ENCODE results near the gene COL16A1.
"Not testable (repeated sequence)": the region's sequence is repeated elsewhere in the genome, so short reads cannot be mapped to it uniquely, and the experiment has no call there.

The COL16A1 gene

GRCh38 chr1:31732751-31733289 lies 29.0 kb upstream of the COL16A1 start:
- DNase-seq = no peak

GRCh38 chr1:31732343-31732742 lies 28.5 kb upstream of the COL16A1 start:
- no peak for DNase-seq

- no peak for DNase-seq
These were observed 27.3 kb upstream of the COL16A1 start for GRCh38 chr1:31731049-31731565.

- DNase-seq = no peak
These were observed 26.7 kb upstream of the COL16A1 start for GRCh38 chr1:31730336-31731048.

GRCh38 chr1:31727849-31728248 lies 24.0 kb upstream of the COL16A1 start:
- DNase-seq = no peak

- no peak for DNase-seq
These were observed 23.4 kb upstream of the COL16A1 start for GRCh38 chr1:31727195-31727594.

- no peak for DNase-seq
These were observed 22.9 kb upstream of the COL16A1 start for GRCh38 chr1:31726715-31727114.

GRCh38 chr1:31725777-31726535 lies 22.1 kb upstream of the COL16A1 start:
- DNase-seq = no peak

GRCh38 chr1:31725134-31725533 lies 21.3 kb upstream of the COL16A1 start:
- DNase-seq = no peak

GRCh38 chr1:31723828-31724359 lies 20.1 kb upstream of the COL16A1 start:
- peak; percentile 38 for DNase-seq

- no peak for DNase-seq
These were observed 14.6 kb upstream of the COL16A1 start for GRCh38 chr1:31718327-31718897.

GRCh38 chr1:31717341-31717740 lies 13.5 kb upstream of the COL16A1 start:
- DNase-seq = no peak

- no peak for DNase-seq
These were observed 12.0 kb upstream of the COL16A1 start for GRCh38 chr1:31715873-31716220.

GRCh38 chr1:31715087-31715872 lies 11.5 kb upstream of the COL16A1 start:
- DNase-seq = peak; percentile 24

GRCh38 chr1:31714442-31715086 lies 10.7 kb upstream of the COL16A1 start:
- DNase-seq = peak; percentile 40

GRCh38 chr1:31712630-31713029 lies 8.8 kb upstream of the COL16A1 start:
- DNase-seq = no peak

GRCh38 chr1:31712068-31712467 lies 8.3 kb upstream of the COL16A1 start:
- no peak for DNase-seq

GRCh38 chr1:31708324-31708723 lies 4.5 kb upstream of the COL16A1 start:
- DNase-seq = no peak

GRCh38 chr1:31707711-31708110 lies 3.9 kb upstream of the COL16A1 start:
- DNase-seq = no peak

- DNase-seq = not testable (repeated sequence)
These were observed 3.3 kb upstream of the COL16A1 start for GRCh38 chr1:31707059-31707600.

GRCh38 chr1:31706384-31707058 lies 2.7 kb upstream of the COL16A1 start:
- no peak for DNase-seq

All from CD4-positive, alpha-beta T cell treated with Interleukin-10 for 1 hour (primary cell).